Esophagus muscularis mucosa (tissue), 4 donors: ENCODE measurements around the gene ULK3. TPM values are rescaled to one million over a fixed set of nuclear protein-coding genes. Genes with fewer than 3 reads are reported as not detected.

ENCODE experiments used
- DNase-seq: peaks from one replicate; pipeline ENCODE4 v3.0.0-alpha.2; 2017; ENCODE audit errors: extremely low spot score
- H3K27ac ChIP-seq, 4 donors: fragments of 200-600 bp; sonication (generic); replicated peaks in 1 of 4; 1 replicate in 3 of 4; 2 replicates in 1 of 4; pipeline ENCODE4 v1.5.1; 2016 to 2019; ENCODE audit warnings: mild to moderate bottlenecking in 1 of 4
- H3K27me3 ChIP-seq, 4 donors: fragments of 200-600 bp; sonication (generic); one replicate each; pipeline versions ENCODE4 v1.5.1 to v1.6.0; 2016 to 2019
- H3K36me3 ChIP-seq, 4 donors: fragments of 200-600 bp; sonication (generic); one replicate each; pipeline ENCODE4 v1.5.1; 2016 to 2019
- H3K4me1 ChIP-seq, 4 donors: fragments of 200-600 bp; sonication (generic); one replicate each; pipeline ENCODE4 v1.5.1; 2016 to 2019
- H3K4me3 ChIP-seq, 4 donors: fragments of 200-600 bp; sonication (generic); 1 replicate in 2 of 4; 2 replicates in 2 of 4; pipeline ENCODE4 v1.5.1; 2016 to 2019; ENCODE audit warnings: mild to moderate bottlenecking in 4 of 4, moderate library complexity in 1 of 4
- H3K9me3 ChIP-seq, 4 donors: fragments of 200-600 bp; sonication (generic); 1 replicate in 3 of 4; 2 replicates in 1 of 4; pipeline ENCODE4 v1.5.1; 2016 to 2019
- EP300 ChIP-seq: sonication (generic); formaldehyde crosslinking; IDR thresholded peaks from one replicate; pipeline ENCODE4 v1.6.1; 2017; ENCODE audit warnings: antibody characterized with exemption
- POLR2A ChIP-seq: fragments of 450-650 bp; IDR thresholded peaks from one replicate; pipeline ENCODE4 v1.6.1; 2017; ENCODE audit warnings: antibody characterized with exemption, moderate library complexity, mild to moderate bottlenecking, low read depth
- POLR2AphosphoS5 ChIP-seq, 2 donors: sonication (generic); formaldehyde crosslinking; IDR thresholded peaks; one replicate each; pipeline ENCODE4 v1.6.1; 2017; ENCODE audit warnings: antibody characterized with exemption in 2 of 2
- WGBS: methylation state at CpG from one replicate; pipeline ENCODE4 v1.1.5; 2018; 5-methylcytosine and 5-hydroxymethylcytosine counted together
- intact Hi-C: fragments of 100-400 bp; cut with DNase I; formaldehyde crosslinking; loops from one replicate; pipeline ENCODE4 v1.15.1; 2023
- total RNA-seq, 4 donors: library from RNA; depleted of rRNA; stranded (reverse); fragments of >200 nt; gene quantifications; one replicate each; pipeline versions ENCODE4 v1.1.0 to v1.2.1, GENCODE V29; 2016
- TF ChIP-seq, protein P1 (sequence below), 3 experiments: fragments of 200-600 bp in 2 of 3; fragments of 450-650 bp in 1 of 3; sonication (generic) in 2 of 3; IDR thresholded peaks; one replicate each; pipeline ENCODE4 v1.5.1; 2017 to 2019; ENCODE audit warnings: antibody characterized with exemption in 3 of 3, mild to moderate bottlenecking in 2 of 3, moderate library complexity in 1 of 3

ULK3 gene
- total RNA-seq, 4 donors from 2014 or later = 24.5 to 49.2 (median 35.4) TPM

DNA sequence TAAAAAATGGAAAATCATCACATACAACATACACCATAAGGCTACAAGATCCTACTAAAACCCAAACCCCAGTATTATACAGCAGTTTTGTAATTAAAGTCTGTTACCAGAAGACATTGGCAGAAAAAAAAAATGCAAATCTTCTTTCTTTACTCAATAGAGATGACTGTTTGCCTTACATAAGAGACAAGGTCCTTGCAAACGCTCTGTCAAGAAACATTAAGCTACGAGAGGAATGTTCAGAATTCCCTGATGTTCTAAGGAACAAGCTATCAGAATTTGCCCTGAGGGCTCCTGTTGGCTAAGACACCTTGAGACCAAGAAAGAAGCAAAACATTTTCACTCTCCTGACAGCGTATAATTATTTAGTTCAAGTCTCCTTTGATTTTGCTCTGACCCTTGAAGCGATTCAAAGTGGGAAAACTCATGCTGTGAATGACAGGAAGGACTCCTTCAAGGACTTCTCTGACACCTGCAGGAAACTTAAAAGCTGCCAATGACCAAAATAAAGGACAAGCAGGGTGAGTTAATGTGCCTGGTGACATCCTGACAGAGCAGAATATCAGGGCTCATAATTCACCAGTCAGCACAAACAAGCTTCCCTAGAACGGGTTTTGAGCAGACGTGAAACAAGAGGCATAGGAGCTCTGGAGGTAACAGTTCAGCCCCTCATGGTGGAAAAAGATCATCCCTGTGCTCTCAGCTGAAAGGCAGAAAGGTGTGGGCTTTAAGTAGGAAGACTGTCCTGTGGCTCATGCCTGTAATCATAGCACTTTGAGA is 27.7 kb upstream of the ULK3 start:
- H3K27me3 ChIP-seq = no peaks in the 10 kb centered on the region
- no peaks in the 10 kb centered on the region for H3K9me3 ChIP-seq
- intact Hi-C loops = no loop called here
- 25% methylated on average over 6 of the region's 6 CpGs for WGBS
- TF ChIP-seq POLR2AphosphoS5 (IDR thresholded peaks at IDR 0.05) (peak in 1 of 2 donors; percentile 27), EP300 (no peak), POLR2A (no peak)
- TF ChIP-seq, protein P1, sequence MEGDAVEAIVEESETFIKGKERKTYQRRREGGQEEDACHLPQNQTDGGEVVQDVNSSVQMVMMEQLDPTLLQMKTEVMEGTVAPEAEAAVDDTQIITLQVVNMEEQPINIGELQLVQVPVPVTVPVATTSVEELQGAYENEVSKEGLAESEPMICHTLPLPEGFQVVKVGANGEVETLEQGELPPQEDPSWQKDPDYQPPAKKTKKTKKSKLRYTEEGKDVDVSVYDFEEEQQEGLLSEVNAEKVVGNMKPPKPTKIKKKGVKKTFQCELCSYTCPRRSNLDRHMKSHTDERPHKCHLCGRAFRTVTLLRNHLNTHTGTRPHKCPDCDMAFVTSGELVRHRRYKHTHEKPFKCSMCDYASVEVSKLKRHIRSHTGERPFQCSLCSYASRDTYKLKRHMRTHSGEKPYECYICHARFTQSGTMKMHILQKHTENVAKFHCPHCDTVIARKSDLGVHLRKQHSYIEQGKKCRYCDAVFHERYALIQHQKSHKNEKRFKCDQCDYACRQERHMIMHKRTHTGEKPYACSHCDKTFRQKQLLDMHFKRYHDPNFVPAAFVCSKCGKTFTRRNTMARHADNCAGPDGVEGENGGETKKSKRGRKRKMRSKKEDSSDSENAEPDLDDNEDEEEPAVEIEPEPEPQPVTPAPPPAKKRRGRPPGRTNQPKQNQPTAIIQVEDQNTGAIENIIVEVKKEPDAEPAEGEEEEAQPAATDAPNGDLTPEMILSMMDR (IDR thresholded peaks at IDR 0.05) = no peak
- H3K4me1 ChIP-seq = peaks cover 68 to 80% (median 76%) of the 10 kb centered on the region in 4 donors
- peaks cover 0 to 7% (median 2%) of the 10 kb centered on the region in 4 donors for H3K36me3 ChIP-seq
- peak overlapping the region; percentile 90 to 93 (median 92) for H3K27ac ChIP-seq
- DNase-seq = no peak
- peak overlapping the region; percentile 30 to 86 (median 72) for H3K4me3 ChIP-seq

DNA sequence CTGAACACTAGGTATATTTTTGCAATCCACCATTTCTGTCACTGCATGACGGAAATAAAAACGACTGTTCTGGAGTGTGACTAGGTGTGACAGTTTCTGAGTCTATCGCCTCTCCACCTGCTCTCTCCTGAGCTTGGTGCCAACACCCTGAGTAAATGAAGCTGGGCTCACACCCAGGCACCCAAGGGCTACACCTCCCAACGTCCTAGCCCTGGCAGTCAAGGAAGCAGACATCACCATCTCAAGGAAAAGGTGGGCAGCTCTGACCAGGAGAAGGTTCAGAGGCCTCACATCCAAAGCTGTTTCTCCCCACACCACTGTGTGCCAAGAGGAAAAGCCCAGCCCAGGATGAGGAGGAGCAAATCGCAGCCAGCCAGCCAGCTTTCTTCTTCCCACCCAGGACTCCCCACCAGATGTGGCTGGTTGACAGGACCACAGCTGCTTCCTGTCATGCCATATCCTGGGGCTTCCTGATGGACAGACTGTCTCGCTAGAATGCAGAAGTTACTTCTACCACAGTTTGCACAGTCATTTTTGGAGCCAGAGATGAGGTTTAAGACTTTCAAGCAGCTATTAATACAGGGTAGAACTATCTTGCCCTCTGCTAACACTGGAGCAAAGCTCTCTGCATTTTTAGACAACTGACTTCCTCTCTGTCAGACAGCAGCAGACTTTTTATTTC is 26.9 kb upstream of the ULK3 start:
- Histone ChIP-seq H3K9me3 (no peaks in the 10 kb centered on the region), H3K27ac (peak overlapping the region; percentile 90 to 93 (median 92)), H3K4me1 (peaks cover 74 to 83% (median 81%) of the 10 kb centered on the region in 4 donors), H3K27me3 (no peaks in the 10 kb centered on the region), H3K36me3 (peaks cover 0 to 7% (median 2%) of the 10 kb centered on the region in 4 donors), H3K4me3 (peak overlapping the region; percentile 11 to 86 (median 53))
- 26% methylated on average over 6 of the region's 6 CpGs for WGBS
- intact Hi-C loops = no loop called here
- peak; percentile 93 for DNase-seq
- TF ChIP-seq POLR2AphosphoS5 (IDR thresholded peaks at IDR 0.05) (peak; percentile 38 to 44), EP300 (no peak), POLR2A (no peak)
- TF ChIP-seq, protein P1 (IDR thresholded peaks at IDR 0.05) = no peak

DNA sequence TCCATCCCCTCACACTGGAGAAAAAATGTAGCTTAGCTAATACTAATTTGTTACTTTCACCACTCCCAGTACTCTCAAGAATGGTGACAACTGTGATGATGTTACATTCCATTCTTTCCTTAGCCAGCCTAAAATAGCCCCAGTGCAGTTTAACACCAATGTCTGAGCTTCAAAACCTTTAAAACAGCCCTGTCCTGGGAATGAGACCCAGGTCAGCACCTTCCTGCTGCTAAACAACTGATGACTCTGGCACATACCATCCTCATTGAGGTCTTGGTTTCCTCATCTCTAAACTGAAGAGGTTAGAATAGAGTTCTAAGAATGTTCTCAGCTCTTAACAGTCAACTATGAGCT is 26.4 kb upstream of the ULK3 start:
- H3K4me1 ChIP-seq = peaks cover 74 to 89% (median 84%) of the 10 kb centered on the region in 4 donors
- TF ChIP-seq POLR2A = no peak
- TF ChIP-seq POLR2AphosphoS5 (IDR thresholded peaks at IDR 0.05) = peak in 1 of 2 donors; percentile 10
- no peaks in the 10 kb centered on the region for H3K27me3 ChIP-seq
- H3K27ac ChIP-seq = peak overlapping the region; percentile 90 to 93 (median 92)
- H3K9me3 ChIP-seq = no peaks in the 10 kb centered on the region
- H3K36me3 ChIP-seq = peaks cover 0 to 7% (median 2%) of the 10 kb centered on the region in 4 donors
- H3K4me3 ChIP-seq = peak overlapping the region in 2 of 4 donors; percentile 30 to 76
- intact Hi-C loops = no loop called here
- DNase-seq = no peak

DNA sequence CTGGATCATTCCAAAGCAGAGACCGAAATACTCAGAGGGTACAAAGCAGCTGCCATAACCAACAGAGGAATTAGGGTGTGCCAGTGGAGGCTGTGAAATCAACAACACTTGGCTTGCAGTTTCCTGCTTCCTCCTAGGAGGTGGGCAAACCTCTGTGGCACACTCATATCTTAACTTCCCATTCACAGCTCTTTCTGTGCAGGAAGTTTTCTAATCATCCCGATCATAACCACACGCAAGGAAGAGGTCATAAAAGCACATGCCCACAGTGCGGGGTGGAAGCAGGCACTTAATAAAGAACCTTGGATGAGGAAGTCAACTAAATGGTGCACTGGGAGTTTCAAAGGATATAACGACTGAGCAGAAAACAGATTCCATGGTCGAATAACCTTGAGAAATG is 25.1 kb upstream of the ULK3 start:
- no peak for TF ChIP-seq POLR2A
- TF ChIP-seq POLR2AphosphoS5 (IDR thresholded peaks at IDR 0.05) = peak; percentile 22 to 28
- intact Hi-C loops = no loop called here
- peaks cover 87 to 93% (median 89%) of the 10 kb centered on the region in 4 donors for H3K4me1 ChIP-seq
- no peak for DNase-seq
- no peaks in the 10 kb centered on the region for H3K9me3 ChIP-seq
- H3K4me3 ChIP-seq = no peak overlapping the region
- no peaks in the 10 kb centered on the region for H3K27me3 ChIP-seq
- peaks cover 0 to 7% (median 3%) of the 10 kb centered on the region in 4 donors for H3K36me3 ChIP-seq
- WGBS = 74% methylated on average over 6 of the region's 6 CpGs
- peak overlapping the region; percentile 90 to 93 (median 92) for H3K27ac ChIP-seq

DNA sequence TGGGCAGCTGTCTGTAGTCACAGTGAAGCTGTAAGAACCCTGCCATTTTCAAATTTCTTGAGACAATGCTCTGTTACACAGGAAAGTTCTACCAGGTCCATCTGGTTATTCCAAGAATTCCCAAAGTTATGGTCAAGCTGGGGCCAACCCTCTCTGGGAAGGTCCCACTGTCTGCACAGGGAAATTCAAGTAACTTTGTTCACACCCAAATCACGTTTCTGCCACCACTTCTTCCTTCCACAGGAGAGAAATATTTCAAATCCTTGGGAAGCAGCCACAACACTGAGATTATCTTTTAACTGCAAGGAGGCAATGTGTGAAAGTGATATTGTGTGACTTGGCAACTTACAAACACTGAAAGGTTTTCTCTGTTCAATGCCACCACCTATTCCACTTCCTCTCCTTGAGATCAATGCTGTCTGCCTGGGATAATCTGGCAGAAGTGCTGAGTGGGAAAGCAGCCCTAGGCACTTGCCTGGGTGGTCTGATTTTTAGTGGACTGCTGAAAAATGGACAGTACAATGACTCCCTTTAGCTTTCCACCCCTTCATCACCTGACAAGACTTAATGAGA is 24.6 kb upstream of the ULK3 start:
- Histone ChIP-seq H3K4me1 (peaks cover 88 to 95% (median 91%) of the 10 kb centered on the region in 4 donors), H3K36me3 (peaks cover 0 to 7% (median 3%) of the 10 kb centered on the region in 4 donors), H3K9me3 (no peaks in the 10 kb centered on the region), H3K27me3 (no peaks in the 10 kb centered on the region), H3K27ac (peak overlapping the region; percentile 90 to 93 (median 92)), H3K4me3 (no peak overlapping the region)
- DNase-seq = no peak
- 20% methylated on average over 1 of the region's 1 CpG for WGBS
- TF ChIP-seq POLR2A (no peak), EP300 (no peak), POLR2AphosphoS5 (IDR thresholded peaks at IDR 0.05) (no peak)
- TF ChIP-seq, protein P1 (IDR thresholded peaks at IDR 0.05) = no peak
- intact Hi-C loops = no loop called here
